IMR-90 (cell line): Measurements from ENCODE around the gene NFKBIZ. TPM values are rescaled to one million over a fixed set of nuclear protein-coding genes. Genes with fewer than 3 reads are reported as not detected.

ENCODE experiments used
- ATAC-seq: fragments of 200-7000 bp; cut with Tn5 transposase; 2 replicates; pipeline ENCODE4 v1.9.1; 2020; ENCODE audit warnings: low read depth, mild to moderate bottlenecking, moderate library complexity
- BruUV-seq: library from RNA; stranded (reverse); fragments of 400-500 nt; replicated peaks from 2 replicates; lab custom pipeline; 2021; lab: Mats Ljungman, UMichigan
- CTCF ChIA-PET: fragments of 300-600 bp; formaldehyde crosslinking; extraction: SDS; loops from one replicate; lab custom pipeline; 2021; ENCODE audit warnings: antibody characterized with exemption; lab: Yijun Ruan, JAX
- POLR2A ChIA-PET: fragments of 300-600 bp; sonication (Branson Sonifier 250); formaldehyde crosslinking; loops from one replicate; lab custom pipeline; 2022; ENCODE audit warnings: antibody characterized with exemption; ENCODE audit not compliant: unreplicated experiment; lab: Charles Lee
- DNase-seq: peaks from one replicate; pipeline ENCODE4 v3.0.0; 2013
- H2AFZ ChIP-seq: replicated peaks from 2 replicates; pipeline ENCODE3; 2013; ENCODE audit warnings: low read length, mild to moderate bottlenecking; ENCODE audit not compliant: poor library complexity
- H2AK5ac ChIP-seq: 2 replicates; pipeline ENCODE4 v1.6.1; 2013; ENCODE audit warnings: low read depth, low read length, inconsistent platforms
- H2AK9ac ChIP-seq: replicated peaks from 2 replicates; pipeline ENCODE3; 2013; ENCODE audit warnings: mild to moderate bottlenecking, low read depth, low read length, moderate library complexity; ENCODE audit not compliant: poor library complexity
- H2BK120ac ChIP-seq: 2 replicates; pipeline ENCODE4 v1.6.1; 2013; ENCODE audit warnings: low read depth, low read length, inconsistent platforms
- H2BK15ac ChIP-seq: 3 replicates; pipeline ENCODE4 v1.6.1; 2013; ENCODE audit warnings: low read depth, low read length, inconsistent platforms
- H2BK20ac ChIP-seq: 2 replicates; pipeline ENCODE4 v1.6.1; 2013; ENCODE audit warnings: low read depth, mild to moderate bottlenecking, inconsistent platforms, low read length, moderate library complexity
- H2BK5ac ChIP-seq: 2 replicates; pipeline ENCODE4 v1.6.1; 2013; ENCODE audit warnings: mild to moderate bottlenecking, low read depth, low read length, inconsistent platforms; ENCODE audit not compliant: poor library complexity, severe bottlenecking
- H3K14ac ChIP-seq: replicated peaks from 2 replicates; pipeline ENCODE4 v1.6.1; 2013; ENCODE audit warnings: low read depth, low read length, inconsistent platforms
- H3K18ac ChIP-seq: 2 replicates; pipeline ENCODE4 v1.6.1; 2013; ENCODE audit warnings: low read depth, low read length, control low read depth
- H3K23ac ChIP-seq: 2 replicates; pipeline ENCODE4 v1.6.1; 2013; ENCODE audit warnings: low read depth, low read length, inconsistent platforms
- H3K27ac ChIP-seq: 2 replicates; pipeline ENCODE4 v1.5.1; 2013; ENCODE audit warnings: mild to moderate bottlenecking, control low read depth, low read length; ENCODE audit not compliant: insufficient read depth
- H3K27me3 ChIP-seq: 2 replicates; pipeline ENCODE4 v1.6.1; 2013; ENCODE audit warnings: low read length; ENCODE audit not compliant: control insufficient read depth, insufficient read depth
- H3K36me3 ChIP-seq: 2 replicates; pipeline ENCODE4 v1.6.1; 2013; ENCODE audit warnings: low read length, mixed read lengths; ENCODE audit not compliant: control insufficient read depth, insufficient read depth
- H3K4ac ChIP-seq: 2 replicates; pipeline ENCODE4 v1.6.1; 2013; ENCODE audit warnings: low read depth, low read length, inconsistent platforms
- H3K4me1 ChIP-seq: 2 replicates; pipeline ENCODE4 v1.6.1; 2013; ENCODE audit warnings: low read length, mixed read lengths; ENCODE audit not compliant: control insufficient read depth, insufficient read depth
- H3K4me2 ChIP-seq: 2 replicates; pipeline ENCODE4 v1.6.1; 2013; ENCODE audit warnings: low read depth, mild to moderate bottlenecking, control low read depth, low read length, moderate library complexity
- H3K4me3 ChIP-seq: 2 replicates; pipeline ENCODE4 v1.5.1; 2013; ENCODE audit warnings: low read depth, mild to moderate bottlenecking, control low read depth, low read length, moderate library complexity; ENCODE audit not compliant: insufficient read depth
- H3K56ac ChIP-seq: 2 replicates; pipeline ENCODE4 v1.6.1; 2013; ENCODE audit warnings: low read length, inconsistent platforms; ENCODE audit not compliant: insufficient read depth; ENCODE audit errors: extremely low read depth
- H3K79me1 ChIP-seq, 2 experiments: 2 replicates each; pipeline ENCODE4 v1.6.1; 2013; ENCODE audit warnings: low read length in 2 of 2, inconsistent platforms in 1 of 2, low read depth in 1 of 2
- H3K9ac ChIP-seq: 2 replicates; pipeline ENCODE4 v1.6.1; 2013; ENCODE audit warnings: low read depth, low read length, control low read depth
- H3K9me1 ChIP-seq: 2 replicates; pipeline ENCODE4 v1.6.1; 2013; ENCODE audit warnings: low read length, inconsistent platforms; ENCODE audit not compliant: insufficient read depth
- H3K9me3 ChIP-seq: 2 replicates; pipeline ENCODE4 v1.6.1; 2013; ENCODE audit warnings: low read length; ENCODE audit not compliant: control insufficient read depth, insufficient read depth
- H4K20me1 ChIP-seq: 2 replicates; pipeline ENCODE4 v1.6.1; 2013; ENCODE audit warnings: low read length, inconsistent platforms; ENCODE audit not compliant: insufficient read depth
- H4K5ac ChIP-seq: 2 replicates; pipeline ENCODE4 v1.6.1; 2013; ENCODE audit warnings: mild to moderate bottlenecking, low read depth, low read length, control low read depth
- H4K8ac ChIP-seq, 2 experiments: 2 replicates each; pipeline ENCODE4 v1.6.1; 2013; ENCODE audit warnings: low read depth in 2 of 2, low read length in 2 of 2, control low read depth in 1 of 2, inconsistent platforms in 1 of 2
- H4K91ac ChIP-seq: 2 replicates; pipeline ENCODE4 v1.6.1; 2013; ENCODE audit warnings: low read depth, low read length, inconsistent platforms; ENCODE audit not compliant: insufficient read depth
- CEBPB ChIP-seq: IDR thresholded peaks from 2 replicates; pipeline ENCODE4 v1.6.1; 2012; ENCODE audit warnings: low read depth, low read length, improper control_type of control experiment
- MXI1 ChIP-seq: IDR thresholded peaks from 2 replicates; pipeline ENCODE4 v1.6.1; 2012; ENCODE audit warnings: low read depth, mild to moderate bottlenecking, low read length, moderate library complexity, borderline replicate concordance
- POLR2A ChIP-seq: IDR thresholded peaks from 2 replicates; pipeline ENCODE4 v1.6.1; 2012; ENCODE audit warnings: mild to moderate bottlenecking, low read depth, low read length
- RAD21 ChIP-seq: IDR thresholded peaks from 2 replicates; pipeline ENCODE4 v1.6.1; 2012; ENCODE audit warnings: low read length, improper control_type of control experiment
- RCOR1 ChIP-seq: IDR thresholded peaks from 2 replicates; pipeline ENCODE4 v1.6.1; 2012; ENCODE audit warnings: mild to moderate bottlenecking, low read length, improper control_type of control experiment; ENCODE audit not compliant: insufficient replicate concordance
- USF2 ChIP-seq: fragments of 150-350 bp; IDR thresholded peaks from 2 replicates; pipeline ENCODE4 v1.6.1; 2017; ENCODE audit warnings: mild to moderate bottlenecking, antibody characterized with exemption, low read length, low read depth
- WGBS, 2 experiments: methylation state at CpG; one replicate each; pipeline versions ENCODE4 v1.1.5 to v1.1.7; 2013; ENCODE audit warnings: missing lambda C conversion rate in 2 of 2; ENCODE audit not compliant: insufficient read length in 1 of 2; ENCODE audit errors: extremely low coverage in 2 of 2; 5-methylcytosine and 5-hydroxymethylcytosine counted together
- dilution Hi-C: fragments of 300-500 bp; cut with HindIII; formaldehyde crosslinking; loops from one replicate; pipeline ENCODE4 v1.14.3; 2018; ENCODE audit warnings: low sequenced_read_pairs; ENCODE audit not compliant: unreplicated experiment
- in situ Hi-C: fragments of 300-500 bp; cut with MboI; formaldehyde crosslinking; loops from 3 replicates; pipeline ENCODE4 v1.14.3; 2019; ENCODE audit warnings: low sequenced_read_pairs, inconsistent platforms, mixed read lengths
- intact Hi-C: fragments of 100-400 bp; cut with micrococcal nuclease; formaldehyde crosslinking; loops from 2 replicates; pipeline ENCODE4 v1.10.0; 2022
- polyA plus RNA-seq, 3 experiments: library from polyadenylated mRNA; depleted of rRNA; stranded (reverse); fragments of >200 nt; gene quantifications; 2 replicates each; pipeline ENCODE4 v1.2.3, GENCODE V29; 2012; ENCODE audit warnings: low replicate concordance in 1 of 3
- total RNA-seq: library from RNA; depleted of rRNA; stranded (reverse); fragments of >200 nt; gene quantifications from 2 replicates; pipeline ENCODE4 v1.2.3, GENCODE V29; 2012

The NFKBIZ gene
- total and polyA plus RNA-seq, 2 of the 4 experiments (the other 2 are of a cell fraction), result 35.0 to 40.9 TPM

GRCh38 chr3:101849714-101850245 is 466 bp downstream of the NFKBIZ start:
- no TSS peak for BruUV-seq
- H3K9me1 ChIP-seq, result peaks cover 12% of the 10 kb centered on the region
- H3K9ac ChIP-seq, result peak overlapping the region; percentile 100
- H2BK20ac ChIP-seq, result no peak overlapping the region
- peaks cover 12% of the 10 kb centered on the region for H3K4me1 ChIP-seq
- H4K5ac ChIP-seq, result no peak overlapping the region
- no peaks in the 10 kb centered on the region for H3K27me3 ChIP-seq
- H4K20me1 ChIP-seq, result peaks cover 49% of the 10 kb centered on the region
- H2BK5ac ChIP-seq, result peak overlapping the region; percentile 91
- peak overlapping the region; percentile 88 for H3K27ac ChIP-seq
- H3K23ac ChIP-seq, result peak overlapping the region; percentile 83; the same call in 1 of the 2 replicates
- H3K4me2 ChIP-seq, result peak overlapping the region; percentile 92; the same call in 1 of the 2 replicates
- 0% methylated on average over 24 of the region's 67 CpGs; no CpG with 5 or more reads in 1 of the 2 experiments for WGBS, 2 experiments
- H3K9me3 ChIP-seq, result no peaks in the 10 kb centered on the region
- H3K4ac ChIP-seq, result peak overlapping the region; percentile 57
- in situ Hi-C loops (no loop called here), intact Hi-C loops (loop anchor here (1.0 to 5.0 kb wide), 5 partner anchors 22 to 376 kb away; no protein-coding TSS in a partner anchor), dilution Hi-C loops (no loop called here)
- H2AK9ac ChIP-seq, result peak overlapping the region; percentile 89
- no peak overlapping the region for H2AK5ac ChIP-seq
- no peak overlapping the region for H4K91ac ChIP-seq
- H2BK120ac ChIP-seq, result no peak overlapping the region
- peak overlapping the region; percentile 96 for H3K4me3 ChIP-seq
- TF ChIP-seq CEBPB, result no peak
- TF ChIP-seq RAD21, result peak; percentile 11; the same call in 1 of the 2 replicates
- 0 out of 2 replicates have a peak, but pooled peaks have one; percentile 2 for TF ChIP-seq MXI1
- TF ChIP-seq RCOR1, result no peak
- TF ChIP-seq POLR2A, result peak; percentile 21; the same call in 1 of the 2 replicates
- TF ChIP-seq USF2, result no peak
- peaks cover 30 to 43% of the 10 kb centered on the region in 2 experiments for H3K79me1 ChIP-seq
- ATAC-seq, result peak; percentile 21
- peak overlapping the region; percentile 87 for H2AFZ ChIP-seq
- H2BK15ac ChIP-seq, result no peak overlapping the region
- H4K8ac ChIP-seq, result peak overlapping the region in 1 of 2 experiments; percentile 20; a peak in 2 of 4 replicates
- H3K14ac ChIP-seq, result peak overlapping the region; percentile 88
- POLR2A ChIA-PET, result interaction anchor here (0.6 to 1.6 kb wide), 6 partner anchors 11 to 376 kb away, joined by 3 to 6 read pairs (median 4); no protein-coding TSS in a partner anchor
- peaks cover 26% of the 10 kb centered on the region for H3K36me3 ChIP-seq
- peak overlapping the region; percentile 93 for H3K56ac ChIP-seq
- DNase-seq, result no peak
- CTCF ChIA-PET, result interaction anchor here (2.3 kb wide), 1 partner anchor 375 kb away, joined by 8 read pairs; no protein-coding TSS in a partner anchor
- H3K18ac ChIP-seq, result peak overlapping the region; percentile 74
